ENCODE data around the gene BPI. TPM values are rescaled to one million over a fixed set of nuclear protein-coding genes. Genes with fewer than 3 reads are reported as not detected.
"Not testable (repeated sequence)": the region's sequence is repeated elsewhere in the genome, so short reads cannot be mapped to it uniquely, and the experiment has no call there.

BPI gene
- total and polyA plus RNA-seq, 4 donors = 0.19 to 0.82 (median 0.51) TPM; not detected in 1

DNA sequence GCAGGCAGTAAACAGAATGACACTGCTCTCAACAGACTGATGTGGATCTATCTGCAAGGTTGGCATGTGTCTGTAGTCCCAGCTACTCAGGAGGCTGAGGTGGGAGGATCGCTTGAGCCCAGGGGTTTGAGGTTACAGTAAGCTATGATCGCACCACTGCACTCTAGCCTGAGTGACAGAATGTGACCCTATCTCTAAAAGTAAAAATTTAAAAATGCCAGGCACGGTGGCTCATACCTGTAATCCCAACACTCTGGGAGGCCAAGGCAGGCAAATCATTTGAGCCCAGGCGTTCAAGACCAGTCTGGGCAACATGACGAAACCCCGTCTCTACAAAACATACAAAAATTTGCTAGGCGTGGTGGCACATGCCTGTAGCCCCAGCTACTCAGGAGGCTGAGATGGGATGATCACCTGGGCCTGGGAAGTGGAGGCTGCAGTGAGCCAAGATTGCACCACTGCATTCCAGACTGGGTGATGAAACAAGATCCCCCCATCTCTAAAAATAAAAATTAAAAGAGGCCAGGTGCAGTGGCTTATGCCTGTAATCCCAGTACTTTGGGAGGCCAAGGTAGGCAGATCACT is 19.8 kb upstream of the BPI start:
- H3K4me1 ChIP-seq (ENCODE audit: control insufficient read depth in 1 of 2, insufficient read depth in 2 of 2, low read length in 2 of 2); H3K4me3 ChIP-seq (ENCODE audit: low read length in 2 of 2); DNase-seq; H3K27me3 ChIP-seq (ENCODE audit: control insufficient read depth in 1 of 2, insufficient read depth in 2 of 2, low read length in 1 of 2); H3K27ac ChIP-seq (ENCODE audit: low read depth in 1 of 2, low read length in 2 of 2); ATAC-seq (ENCODE audit: low FRiP score); H3K9me3 ChIP-seq (ENCODE audit: control insufficient read depth, low read length); H3K36me3 ChIP-seq (ENCODE audit: control insufficient read depth in 1 of 2, insufficient read depth in 2 of 2, low read length in 1 of 2); intact Hi-C loops (cut with DNase I): not testable (repeated sequence)
- 95 to 96% methylated on average over 7 of the region's 7 CpGs for WGBS, 2 donors

DNA sequence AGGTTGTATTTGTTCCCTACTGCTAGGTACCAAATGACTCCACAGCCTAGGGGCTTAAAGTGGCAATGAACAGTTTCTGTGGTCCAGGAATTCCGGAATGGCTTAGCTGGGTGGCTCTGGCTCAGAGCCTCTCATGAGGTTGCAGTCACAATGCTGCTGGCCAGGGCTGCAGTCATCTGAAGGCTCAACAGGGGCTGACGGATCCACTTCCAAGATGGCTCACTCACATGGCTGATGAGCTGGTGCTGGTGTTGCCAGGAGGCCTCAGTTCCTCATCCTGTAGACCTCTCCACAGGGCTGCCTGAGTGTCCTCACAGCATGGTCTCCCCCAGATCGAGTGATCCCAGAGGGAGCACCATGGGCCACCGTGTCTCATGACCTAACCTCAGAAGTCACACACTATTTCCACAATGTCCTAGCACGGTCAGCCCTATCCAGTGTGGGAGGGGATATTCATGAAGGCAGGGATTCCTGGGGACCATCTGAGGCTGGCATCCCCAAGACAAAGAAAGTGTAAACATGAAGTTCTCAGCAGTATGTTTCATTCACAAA is 19.0 kb upstream of the BPI start:
- no peak for ATAC-seq (ENCODE audit: low FRiP score)
- intact Hi-C loops (cut with DNase I) = no loop called here
- H3K4me1 ChIP-seq (ENCODE audit: control insufficient read depth in 1 of 2, insufficient read depth in 2 of 2, low read length in 2 of 2) = no peaks in the 10 kb centered on the region
- H3K4me3 ChIP-seq (ENCODE audit: low read length in 2 of 2) = no peak overlapping the region
- H3K9me3 ChIP-seq (ENCODE audit: control insufficient read depth, low read length) = no peaks in the 10 kb centered on the region
- no peaks in the 10 kb centered on the region for H3K27me3 ChIP-seq (ENCODE audit: control insufficient read depth in 1 of 2, insufficient read depth in 2 of 2, low read length in 1 of 2)
- DNase-seq = no peak
- WGBS, 2 donors = 98 to 99% methylated on average over 5 of the region's 5 CpGs
- H3K36me3 ChIP-seq (ENCODE audit: control insufficient read depth in 1 of 2, insufficient read depth in 2 of 2, low read length in 1 of 2) = no peaks in the 10 kb centered on the region
- H3K27ac ChIP-seq (ENCODE audit: low read depth in 1 of 2, low read length in 2 of 2) = no peak overlapping the region

DNA sequence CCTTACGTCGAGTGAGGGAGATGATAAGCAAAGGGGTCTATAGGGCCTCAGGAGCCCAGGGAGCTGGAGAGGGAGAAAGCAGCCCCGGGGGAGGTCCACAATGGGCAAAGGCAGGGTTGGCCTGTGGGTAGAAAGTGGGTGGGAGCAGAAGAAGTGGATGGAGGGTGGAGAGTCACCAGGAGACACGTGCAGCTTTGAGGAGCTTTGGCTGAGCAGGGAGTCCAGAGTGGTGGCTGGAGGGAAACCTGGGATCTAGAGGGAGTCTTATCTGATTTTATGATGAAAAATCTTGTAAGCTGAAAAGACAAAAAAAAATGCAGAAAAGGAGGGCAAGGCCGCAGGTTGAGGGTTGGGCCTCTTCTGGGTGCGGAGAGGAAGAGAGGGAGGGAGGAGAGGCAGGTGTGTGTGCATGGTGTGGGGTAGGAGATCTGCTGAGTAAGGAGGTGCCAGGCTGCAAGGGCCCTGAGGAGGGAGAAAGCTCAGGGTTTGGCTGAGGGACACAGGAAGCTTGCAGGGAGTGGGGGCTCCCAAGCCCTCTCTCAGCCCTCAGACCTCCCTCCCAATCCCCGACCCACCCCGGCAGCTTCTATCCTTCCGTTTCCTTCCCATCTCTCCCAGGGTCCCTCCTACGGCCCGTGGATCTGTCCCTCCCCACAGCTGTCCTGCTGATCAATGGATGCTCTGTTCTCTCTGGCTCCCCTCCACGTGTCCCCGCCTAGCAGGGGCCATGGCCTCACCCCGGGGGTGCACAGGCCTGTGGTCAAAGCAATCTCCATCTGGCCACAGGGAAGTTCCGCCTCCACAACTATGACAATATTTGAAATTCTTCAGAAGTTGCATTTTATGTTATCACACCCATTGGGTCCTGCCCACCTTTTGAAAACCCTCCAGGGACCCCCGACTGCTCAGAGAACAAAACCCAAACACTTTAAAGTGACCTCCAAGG is 17.1 kb upstream of the BPI start:
- DNase-seq = no peak
- intact Hi-C loops (cut with DNase I) = no loop called here
- no peaks in the 10 kb centered on the region for H3K36me3 ChIP-seq (ENCODE audit: control insufficient read depth in 1 of 2, insufficient read depth in 2 of 2, low read length in 1 of 2)
- H3K4me3 ChIP-seq (ENCODE audit: low read length in 2 of 2) = no peak overlapping the region
- no peak for ATAC-seq (ENCODE audit: low FRiP score)
- H3K27me3 ChIP-seq (ENCODE audit: control insufficient read depth in 1 of 2, insufficient read depth in 2 of 2, low read length in 1 of 2) = no peaks in the 10 kb centered on the region
- H3K4me1 ChIP-seq (ENCODE audit: control insufficient read depth in 1 of 2, insufficient read depth in 2 of 2, low read length in 2 of 2) = no peaks in the 10 kb centered on the region
- no peaks in the 10 kb centered on the region for H3K9me3 ChIP-seq (ENCODE audit: control insufficient read depth, low read length)
- 56 to 63% methylated on average over 16 of the region's 16 CpGs for WGBS, 2 donors
- no peak overlapping the region for H3K27ac ChIP-seq (ENCODE audit: low read depth in 1 of 2, low read length in 2 of 2)

DNA sequence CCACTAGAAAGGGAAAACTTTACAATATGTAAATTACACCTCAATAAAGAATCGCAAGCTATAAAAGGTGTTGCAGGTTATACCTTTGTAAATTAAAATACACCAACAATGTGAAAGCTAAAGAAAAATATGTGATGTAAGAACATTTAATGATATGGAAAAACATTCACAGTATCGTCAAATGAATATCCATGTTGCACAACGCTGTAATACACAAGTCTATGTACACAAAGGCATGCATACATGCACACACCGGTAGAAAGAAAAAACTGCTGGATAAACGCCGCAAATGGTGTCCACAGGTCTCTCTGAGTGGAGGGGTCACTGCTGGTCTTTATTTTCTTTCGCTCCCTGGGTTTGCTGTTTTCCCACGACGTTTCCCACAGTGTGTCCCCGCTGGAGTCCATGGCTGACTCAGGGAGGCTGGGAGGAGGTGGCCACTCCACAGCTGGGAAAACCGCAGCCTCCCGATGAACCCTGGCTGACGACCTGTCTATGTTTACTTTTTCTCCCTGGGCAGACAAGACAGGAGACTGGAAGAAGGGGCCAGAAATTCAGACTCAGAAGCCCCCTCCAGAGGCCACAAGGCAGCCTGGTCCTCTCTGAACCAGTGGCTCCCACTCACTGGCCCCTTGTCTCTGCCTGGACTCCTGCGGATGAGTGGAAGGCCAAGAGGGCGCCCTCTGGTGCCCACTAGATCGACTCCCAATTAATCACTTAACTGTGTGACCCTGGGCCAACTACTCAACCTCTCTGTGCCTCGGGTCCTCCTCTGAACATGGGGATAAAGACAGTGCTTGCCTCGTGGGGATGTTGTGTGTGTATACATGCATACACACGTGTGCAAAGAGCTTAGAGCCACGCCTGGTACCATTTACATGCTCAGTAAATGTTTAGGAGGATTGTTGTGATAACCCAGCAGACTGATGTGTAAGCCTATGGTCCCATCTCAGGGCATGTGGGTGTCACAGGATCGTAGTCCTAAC is 12.8 kb upstream of the BPI start:
- intact Hi-C loops (cut with DNase I) = loop anchor here in 1 of 2 donors (2.0 to 10.0 kb wide), 3 partner anchors 39 to 236 kb away; no protein-coding TSS in a partner anchor
- peak in 1 of 2 donors; percentile 74 for DNase-seq
- H3K27ac ChIP-seq (ENCODE audit: low read depth in 1 of 2, low read length in 2 of 2) = no peak overlapping the region

DNA sequence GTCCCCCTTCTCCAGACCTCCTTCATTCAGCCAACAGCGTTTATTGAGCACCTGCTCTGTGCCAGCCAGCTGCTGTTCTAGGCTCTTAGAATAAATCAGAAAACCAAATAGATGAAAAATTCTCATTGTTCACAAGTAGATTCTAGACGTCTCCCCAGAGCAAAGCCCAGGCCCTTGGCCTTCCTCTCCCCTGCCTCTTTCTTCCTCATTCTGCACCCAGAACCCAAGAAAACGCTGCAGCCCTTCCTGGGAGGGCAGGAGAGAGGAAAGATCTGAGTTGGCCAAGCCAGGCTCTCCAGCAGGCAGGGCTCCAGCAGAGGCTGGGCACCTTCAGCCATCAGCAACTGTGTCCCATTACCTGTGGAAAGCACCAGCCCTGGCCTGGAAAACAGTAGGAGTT is 12.0 kb upstream of the BPI start:
- DNase-seq (no peak), ATAC-seq (ENCODE audit: low FRiP score) (no peak)
- Histone ChIP-seq H3K27ac (ENCODE audit: low read depth in 1 of 2, low read length in 2 of 2) (no peak overlapping the region), H3K4me1 (ENCODE audit: control insufficient read depth in 1 of 2, insufficient read depth in 2 of 2, low read length in 2 of 2) (no peaks in the 10 kb centered on the region), H3K27me3 (ENCODE audit: control insufficient read depth in 1 of 2, insufficient read depth in 2 of 2, low read length in 1 of 2) (no peaks in the 10 kb centered on the region), H3K4me3 (ENCODE audit: low read length in 2 of 2) (no peak overlapping the region), H3K9me3 (ENCODE audit: control insufficient read depth, low read length) (no peaks in the 10 kb centered on the region), H3K36me3 (ENCODE audit: control insufficient read depth in 1 of 2, insufficient read depth in 2 of 2, low read length in 1 of 2) (no peaks in the 10 kb centered on the region)
- WGBS, 2 donors = 64 to 69% methylated on average over 3 of the region's 3 CpGs
- intact Hi-C loops (cut with DNase I) = loop anchor here in 1 of 2 donors (2.0 to 10.0 kb wide), 3 partner anchors 40 to 237 kb away; no protein-coding TSS in a partner anchor

More for the DNA sequence above, 12.8 kb upstream of the BPI start:
- no peaks in the 10 kb centered on the region for H3K4me1 ChIP-seq (ENCODE audit: control insufficient read depth in 1 of 2, insufficient read depth in 2 of 2, low read length in 2 of 2)
- peak; percentile 68 for ATAC-seq (ENCODE audit: low FRiP score)
- H3K9me3 ChIP-seq (ENCODE audit: control insufficient read depth, low read length) = no peaks in the 10 kb centered on the region
- WGBS, 2 donors = 31 to 34% methylated on average over 21 of the region's 21 CpGs
- no peaks in the 10 kb centered on the region for H3K27me3 ChIP-seq (ENCODE audit: control insufficient read depth in 1 of 2, insufficient read depth in 2 of 2, low read length in 1 of 2)
- H3K36me3 ChIP-seq (ENCODE audit: control insufficient read depth in 1 of 2, insufficient read depth in 2 of 2, low read length in 1 of 2) = no peaks in the 10 kb centered on the region
- H3K4me3 ChIP-seq (ENCODE audit: low read length in 2 of 2) = no peak overlapping the region

DNA sequence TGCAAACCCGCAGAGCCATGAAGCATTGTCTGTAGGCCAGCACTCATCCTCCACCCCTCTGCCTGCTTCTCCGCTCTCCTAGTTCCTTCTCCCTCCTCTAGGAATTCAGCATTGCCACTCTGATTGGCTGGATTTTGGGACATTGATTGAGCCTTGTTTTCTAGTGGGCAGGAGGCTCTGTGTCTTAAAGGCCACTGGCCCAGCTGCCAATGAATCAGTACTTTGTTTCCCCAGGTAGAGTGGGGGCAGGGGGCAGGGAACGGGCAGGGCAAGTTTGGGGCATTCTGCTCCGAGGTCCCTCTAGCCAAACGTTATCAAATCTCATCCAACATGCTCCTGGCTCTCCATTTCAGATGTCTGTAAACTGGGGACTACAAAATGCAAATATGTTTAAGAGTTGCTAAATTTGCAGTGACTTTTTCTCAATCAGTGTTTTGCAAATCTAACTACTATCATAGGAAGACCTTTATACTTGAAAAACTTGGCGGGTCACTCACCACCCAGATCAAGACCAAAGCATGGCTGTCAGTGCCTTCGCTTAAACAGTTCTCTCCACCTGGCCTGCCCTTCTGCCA is 10.4 kb upstream of the BPI start:
- ATAC-seq (ENCODE audit: low FRiP score) = no peak

DNA sequence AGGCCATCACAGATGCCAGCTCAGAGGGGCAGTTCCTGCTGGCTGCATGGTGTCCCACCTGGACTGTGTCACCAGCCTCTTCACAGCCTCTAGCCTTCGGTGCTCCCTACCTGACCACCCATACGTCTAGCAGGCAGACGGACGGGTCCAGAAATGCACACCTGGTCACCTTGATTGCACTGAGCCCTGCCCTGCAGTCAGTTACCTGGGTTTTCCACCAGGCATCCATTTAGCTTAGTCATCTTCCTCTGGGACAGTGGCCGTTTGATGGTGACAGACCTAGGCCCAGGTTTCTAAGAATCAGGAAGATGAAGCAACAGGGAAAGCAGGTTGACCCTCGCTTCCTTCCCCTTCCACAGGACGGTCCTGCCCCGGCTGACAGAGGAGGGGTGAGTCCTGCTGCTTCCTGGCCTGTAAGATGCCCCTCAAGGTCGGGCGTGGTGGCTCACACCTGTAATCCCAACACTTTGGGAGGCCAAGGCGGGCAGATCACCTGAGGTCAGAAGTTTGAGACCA is 9.8 kb upstream of the BPI start:
- Histone ChIP-seq H3K27ac (ENCODE audit: low read depth in 1 of 2, low read length in 2 of 2) (no peak overlapping the region), H3K9me3 (ENCODE audit: control insufficient read depth, low read length) (no peaks in the 10 kb centered on the region), H3K36me3 (ENCODE audit: control insufficient read depth in 1 of 2, insufficient read depth in 2 of 2, low read length in 1 of 2) (no peaks in the 10 kb centered on the region), H3K4me1 (ENCODE audit: control insufficient read depth in 1 of 2, insufficient read depth in 2 of 2, low read length in 2 of 2) (no peaks in the 10 kb centered on the region), H3K27me3 (ENCODE audit: control insufficient read depth in 1 of 2, insufficient read depth in 2 of 2, low read length in 1 of 2) (no peaks in the 10 kb centered on the region), H3K4me3 (ENCODE audit: low read length in 2 of 2) (no peak overlapping the region)
- intact Hi-C loops (cut with DNase I) = loop anchor here in 1 of 2 donors (5.0 to 10.0 kb wide), 2 partner anchors 42 to 239 kb away; no protein-coding TSS in a partner anchor
- 95% methylated on average over 11 of the region's 11 CpGs for WGBS, 2 donors
- DNase-seq = no peak
- no peak for ATAC-seq (ENCODE audit: low FRiP score)

More for the DNA sequence above, 10.4 kb upstream of the BPI start:
- Histone ChIP-seq H3K27ac (ENCODE audit: low read depth in 1 of 2, low read length in 2 of 2) (no peak overlapping the region), H3K27me3 (ENCODE audit: control insufficient read depth in 1 of 2, insufficient read depth in 2 of 2, low read length in 1 of 2) (no peaks in the 10 kb centered on the region), H3K9me3 (ENCODE audit: control insufficient read depth, low read length) (no peaks in the 10 kb centered on the region), H3K36me3 (ENCODE audit: control insufficient read depth in 1 of 2, insufficient read depth in 2 of 2, low read length in 1 of 2) (no peaks in the 10 kb centered on the region), H3K4me1 (ENCODE audit: control insufficient read depth in 1 of 2, insufficient read depth in 2 of 2, low read length in 2 of 2) (no peaks in the 10 kb centered on the region), H3K4me3 (ENCODE audit: low read length in 2 of 2) (no peak overlapping the region)
- 68 to 73% methylated on average over 7 of the region's 7 CpGs for WGBS, 2 donors
- intact Hi-C loops (cut with DNase I) = loop anchor here in 1 of 2 donors (5.0 to 10.0 kb wide), 2 partner anchors 41 to 239 kb away; no protein-coding TSS in a partner anchor
- no peak for DNase-seq

Data from aorta (tissue), 5 donors.